K562 (cell line): ENCODE data around the gene SCP2. TPM values are rescaled to one million over a fixed set of nuclear protein-coding genes. Genes with fewer than 3 reads are reported as not detected.
A peak's percentile ranks its signal among the peaks of the same experiment; 100 is the strongest.

ENCODE experiments used
- CREBBP ChIP-seq: IDR thresholded peaks from one replicate; pipeline ENCODE4 v1.6.1; 2012; ENCODE audit warnings: low read depth, mild to moderate bottlenecking, control low read depth, inconsistent platforms, low read length
- EHMT2 ChIP-seq: fragments of 450-650 bp; IDR thresholded peaks from 2 replicates; pipeline ENCODE4 v1.6.1; 2018; ENCODE audit warnings: antibody characterized with exemption
- MEF2D ChIP-seq: conservative IDR thresholded peaks from 2 replicates; pipeline ENCODE4 v1.6.1; 2016; ENCODE audit warnings: low read depth, missing genetic modification characterization, missing compliant biosample characterization
- PHB ChIP-seq: fragments of 250-450 bp; sonication (Bioruptor Pico); IDR thresholded peaks from 2 replicates; pipeline ENCODE4 v1.5.0; 2021
- PML ChIP-seq: IDR thresholded peaks from 2 replicates; pipeline ENCODE4 v1.6.1; 2012; ENCODE audit warnings: low read length, inconsistent platforms
- SP2 ChIP-seq: IDR thresholded peaks from 2 replicates; pipeline ENCODE4 v1.6.1; 2011; ENCODE audit warnings: mild to moderate bottlenecking, low read depth, low read length, moderate library complexity; ENCODE audit not compliant: poor library complexity, severe bottlenecking; ENCODE audit errors: extremely low read depth
- ZBTB17 ChIP-seq: fragments of 450-650 bp; formaldehyde crosslinking; IDR thresholded peaks from 2 replicates; pipeline ENCODE4 v1.4.0; 2020; ENCODE audit warnings: mild to moderate bottlenecking
- ZBTB49 ChIP-seq: sonication (generic); formaldehyde crosslinking; IDR thresholded peaks from 2 replicates; pipeline ENCODE4 v1.8.0; 2022; ENCODE audit warnings: missing genetic modification reagents, mild to moderate bottlenecking, borderline replicate concordance
- ZNF146 ChIP-seq: IDR thresholded peaks from one replicate; pipeline ENCODE4 v1.6.1; 2018; ENCODE audit warnings: missing compliant biosample characterization; ENCODE audit not compliant: unreplicated experiment
- ZNF395 ChIP-seq: fragments of 200-800 bp; sonication (Bioruptor generic); IDR thresholded peaks from 2 replicates; pipeline ENCODE4 v1.6.1; 2017; ENCODE audit warnings: missing genetic modification characterization, missing compliant biosample characterization
- ZNF398 ChIP-seq: fragments of 250-450 bp; sonication (Bioruptor Pico); IDR thresholded peaks from 2 replicates; pipeline ENCODE4 v1.8.0; 2021; ENCODE audit warnings: moderate library complexity, mild to moderate bottlenecking, inconsistent platforms
- polyA plus RNA-seq, 8 experiments: library from polyadenylated mRNA; depleted of rRNA in 4 of 8; stranded (reverse) in 5 of 8; unstranded in 3 of 8; fragments of >200 nt; fragmentation: Nextera tagmentation in 2 of 8; fragmentation: Illumina TruSeq in 1 of 8; extraction: Ambion mirVana in 2 of 8; extraction: Trizol in 1 of 8; gene quantifications; 2 replicates each; pipeline versions ENCODE4 v1.2.1 to v1.2.3, GENCODE V29; 2011 to 2014; ENCODE audit warnings: inconsistent platforms in 1 of 8, missing spikeins in 1 of 8
- total RNA-seq, 7 experiments: library from RNA; depleted of rRNA in 6 of 7; stranded (reverse); fragments of >200 nt in 6 of 7; fragmentation: Illumina TruSeq in 2 of 7; extraction: Trizol in 2 of 7; gene quantifications; 2 replicates each; pipeline versions ENCODE4 v1.2.1 to v1.2.3, GENCODE V29; 2011 to 2021; ENCODE audit warnings: low replicate concordance in 1 of 7
- TF ChIP-seq, protein P1 (sequence below), 2 experiments: fragments of 450-650 bp in 1 of 2; sonication (generic) in 1 of 2; formaldehyde crosslinking in 1 of 2; IDR thresholded peaks; 2 replicates each; pipeline versions ENCODE4 v1.7.1 to v1.9.0; 2016 to 2022; ENCODE audit warnings: inconsistent platforms in 1 of 2, mild to moderate bottlenecking in 1 of 2, missing genetic modification reagents in 1 of 2

The SCP2 gene
- total and polyA plus RNA-seq, 9 of the 15 experiments (the other 6 are each of a cell fraction or from before 2014, with no cell fraction given), result 63.8 to 258 (median 106) TPM

DNA sequence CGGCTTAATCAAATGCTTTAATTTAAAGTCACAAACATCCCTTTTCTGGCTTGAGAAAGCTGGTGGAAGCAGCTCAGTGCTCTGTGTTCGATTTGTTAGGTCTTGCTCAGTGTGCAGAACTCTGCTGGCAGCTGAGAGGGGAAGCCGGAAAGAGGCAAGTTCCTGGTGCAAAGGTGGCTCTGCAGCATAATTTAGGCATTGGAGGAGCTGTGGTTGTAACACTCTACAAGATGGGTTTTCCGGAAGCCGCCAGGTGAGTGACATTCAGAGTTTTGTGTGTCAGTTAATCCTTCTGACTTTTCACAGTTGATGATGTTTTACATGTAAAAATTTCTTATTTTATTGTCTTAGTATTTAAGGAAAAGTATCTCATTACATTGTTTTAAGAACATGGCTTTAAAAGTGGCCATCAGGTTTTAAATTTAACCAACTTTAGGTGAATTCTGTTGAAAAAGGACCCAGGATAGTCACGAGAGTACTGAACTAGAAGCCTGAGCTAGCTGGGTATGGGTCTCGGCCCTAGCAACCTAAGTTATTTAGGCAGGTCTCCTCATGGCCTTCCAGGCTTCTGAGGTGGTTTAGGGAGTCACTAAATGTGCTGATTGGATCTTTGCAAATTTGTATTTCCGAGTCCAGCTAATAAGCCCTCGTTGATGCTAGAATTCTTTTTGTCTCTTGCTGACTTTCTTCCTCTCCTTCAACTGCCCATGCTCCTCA, 87.9 kb downstream of the SCP2 start (continued):
- no peak for TF ChIP-seq CREBBP
- TF ChIP-seq MEF2D (tag), result no peak
- TF ChIP-seq, protein P1, sequence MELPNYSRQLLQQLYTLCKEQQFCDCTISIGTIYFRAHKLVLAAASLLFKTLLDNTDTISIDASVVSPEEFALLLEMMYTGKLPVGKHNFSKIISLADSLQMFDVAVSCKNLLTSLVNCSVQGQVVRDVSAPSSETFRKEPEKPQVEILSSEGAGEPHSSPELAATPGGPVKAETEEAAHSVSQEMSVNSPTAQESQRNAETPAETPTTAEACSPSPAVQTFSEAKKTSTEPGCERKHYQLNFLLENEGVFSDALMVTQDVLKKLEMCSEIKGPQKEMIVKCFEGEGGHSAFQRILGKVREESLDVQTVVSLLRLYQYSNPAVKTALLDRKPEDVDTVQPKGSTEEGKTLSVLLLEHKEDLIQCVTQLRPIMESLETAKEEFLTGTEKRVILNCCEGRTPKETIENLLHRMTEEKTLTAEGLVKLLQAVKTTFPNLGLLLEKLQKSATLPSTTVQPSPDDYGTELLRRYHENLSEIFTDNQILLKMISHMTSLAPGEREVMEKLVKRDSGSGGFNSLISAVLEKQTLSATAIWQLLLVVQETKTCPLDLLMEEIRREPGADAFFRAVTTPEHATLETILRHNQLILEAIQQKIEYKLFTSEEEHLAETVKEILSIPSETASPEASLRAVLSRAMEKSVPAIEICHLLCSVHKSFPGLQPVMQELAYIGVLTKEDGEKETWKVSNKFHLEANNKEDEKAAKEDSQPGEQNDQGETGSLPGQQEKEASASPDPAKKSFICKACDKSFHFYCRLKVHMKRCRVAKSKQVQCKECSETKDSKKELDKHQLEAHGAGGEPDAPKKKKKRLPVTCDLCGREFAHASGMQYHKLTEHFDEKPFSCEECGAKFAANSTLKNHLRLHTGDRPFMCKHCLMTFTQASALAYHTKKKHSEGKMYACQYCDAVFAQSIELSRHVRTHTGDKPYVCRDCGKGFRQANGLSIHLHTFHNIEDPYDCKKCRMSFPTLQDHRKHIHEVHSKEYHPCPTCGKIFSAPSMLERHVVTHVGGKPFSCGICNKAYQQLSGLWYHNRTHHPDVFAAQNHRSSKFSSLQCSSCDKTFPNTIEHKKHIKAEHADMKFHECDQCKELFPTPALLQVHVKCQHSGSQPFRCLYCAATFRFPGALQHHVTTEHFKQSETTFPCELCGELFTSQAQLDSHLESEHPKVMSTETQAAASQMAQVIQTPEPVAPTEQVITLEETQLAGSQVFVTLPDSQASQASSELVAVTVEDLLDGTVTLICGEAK (IDR thresholded peaks at IDR 0.05), result peak; percentile 79
- TF ChIP-seq, protein P1 (CRISPR knock-in tag; IDR thresholded peaks at IDR 0.05), result no peak
- peak; percentile 31; the same call in 1 of the 2 replicates for TF ChIP-seq PML
- TF ChIP-seq EHMT2, result no peak
- TF ChIP-seq ZNF146 (CRISPR knock-in tag), result no peak
- TF ChIP-seq ZNF398 (CRISPR knock-in tag), result no peak
- no peak for TF ChIP-seq SP2
- TF ChIP-seq ZBTB49 (CRISPR knock-in tag), result no peak
- no peak; the same call in 1 of the 2 replicates for TF ChIP-seq ZNF395 (CRISPR knock-in tag)
- no peak for TF ChIP-seq PHB (CRISPR knock-in tag)
- peak; percentile 99 for TF ChIP-seq ZBTB17 (CRISPR knock-in tag)
